ENCODE measurements around the gene PKD2L1. TPM values are rescaled to one million over a fixed set of nuclear protein-coding genes. Genes with fewer than 3 reads are reported as not detected.

PKD2L1 gene
- total RNA-seq, 1 donor, result not detected

DNA sequence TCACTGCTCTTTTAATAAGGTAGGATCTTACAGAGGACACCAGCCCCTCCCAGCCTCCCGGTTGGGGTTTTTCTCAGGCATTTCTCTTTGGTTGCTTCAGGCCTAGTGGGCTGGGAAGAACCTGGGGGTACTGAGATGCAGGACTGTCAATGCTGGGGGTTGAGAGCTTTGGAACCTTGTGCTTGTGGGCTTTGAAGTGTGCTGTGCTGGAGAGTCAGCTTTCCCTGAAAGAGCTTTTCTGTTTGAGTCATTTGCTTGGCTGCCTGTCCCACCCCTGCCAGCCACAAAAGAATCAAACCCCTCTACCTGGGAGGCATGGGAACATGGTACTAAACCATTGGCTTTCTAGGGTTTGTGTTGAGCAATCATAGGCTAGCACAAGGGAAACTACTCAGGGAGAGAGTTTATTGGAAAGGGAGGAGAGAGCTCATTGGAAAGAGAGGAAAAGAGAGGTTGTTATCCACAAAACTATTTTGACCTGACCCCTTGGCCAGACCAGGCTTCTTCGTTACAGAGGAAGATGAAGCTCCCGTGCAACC, 18.4 kb upstream of the PKD2L1 start:
- H3K79me2 ChIP-seq (ENCODE audit: insufficient read depth, low read length), result peaks cover 38% of the 10 kb centered on the region
- H4K20me1 ChIP-seq (ENCODE audit: insufficient read depth, low read length), result peaks cover 11% of the 10 kb centered on the region
- peaks cover 10% of the 10 kb centered on the region for H3K36me3 ChIP-seq (ENCODE audit: insufficient read depth, low read length)
- DNase-seq (ENCODE audit: insufficient read length, low spot score, missing footprints), result peak; percentile 76
- no peak overlapping the region for H3K27ac ChIP-seq (ENCODE audit: low read depth, low read length)
- TF ChIP-seq, protein P1, sequence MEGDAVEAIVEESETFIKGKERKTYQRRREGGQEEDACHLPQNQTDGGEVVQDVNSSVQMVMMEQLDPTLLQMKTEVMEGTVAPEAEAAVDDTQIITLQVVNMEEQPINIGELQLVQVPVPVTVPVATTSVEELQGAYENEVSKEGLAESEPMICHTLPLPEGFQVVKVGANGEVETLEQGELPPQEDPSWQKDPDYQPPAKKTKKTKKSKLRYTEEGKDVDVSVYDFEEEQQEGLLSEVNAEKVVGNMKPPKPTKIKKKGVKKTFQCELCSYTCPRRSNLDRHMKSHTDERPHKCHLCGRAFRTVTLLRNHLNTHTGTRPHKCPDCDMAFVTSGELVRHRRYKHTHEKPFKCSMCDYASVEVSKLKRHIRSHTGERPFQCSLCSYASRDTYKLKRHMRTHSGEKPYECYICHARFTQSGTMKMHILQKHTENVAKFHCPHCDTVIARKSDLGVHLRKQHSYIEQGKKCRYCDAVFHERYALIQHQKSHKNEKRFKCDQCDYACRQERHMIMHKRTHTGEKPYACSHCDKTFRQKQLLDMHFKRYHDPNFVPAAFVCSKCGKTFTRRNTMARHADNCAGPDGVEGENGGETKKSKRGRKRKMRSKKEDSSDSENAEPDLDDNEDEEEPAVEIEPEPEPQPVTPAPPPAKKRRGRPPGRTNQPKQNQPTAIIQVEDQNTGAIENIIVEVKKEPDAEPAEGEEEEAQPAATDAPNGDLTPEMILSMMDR (IDR thresholded peaks at IDR 0.05; ENCODE audit: extremely low read depth, low read depth, low read length), result no peak
- peaks cover 11% of the 10 kb centered on the region for H3K4me1 ChIP-seq (ENCODE audit: insufficient read depth, low read length)
- H3K27me3 ChIP-seq (ENCODE audit: insufficient read depth, low read length), result no peaks in the 10 kb centered on the region
- H3K9me3 ChIP-seq (ENCODE audit: low read depth, low read length), result no peaks in the 10 kb centered on the region
- H3K4me3 ChIP-seq (ENCODE audit: insufficient read depth, low read length), result peak overlapping the region; percentile 84
- H3K4me2 ChIP-seq (ENCODE audit: insufficient read depth, low read length), result peak overlapping the region; percentile 93
- H2AFZ ChIP-seq (ENCODE audit: low read length), result no peak overlapping the region

DNA sequence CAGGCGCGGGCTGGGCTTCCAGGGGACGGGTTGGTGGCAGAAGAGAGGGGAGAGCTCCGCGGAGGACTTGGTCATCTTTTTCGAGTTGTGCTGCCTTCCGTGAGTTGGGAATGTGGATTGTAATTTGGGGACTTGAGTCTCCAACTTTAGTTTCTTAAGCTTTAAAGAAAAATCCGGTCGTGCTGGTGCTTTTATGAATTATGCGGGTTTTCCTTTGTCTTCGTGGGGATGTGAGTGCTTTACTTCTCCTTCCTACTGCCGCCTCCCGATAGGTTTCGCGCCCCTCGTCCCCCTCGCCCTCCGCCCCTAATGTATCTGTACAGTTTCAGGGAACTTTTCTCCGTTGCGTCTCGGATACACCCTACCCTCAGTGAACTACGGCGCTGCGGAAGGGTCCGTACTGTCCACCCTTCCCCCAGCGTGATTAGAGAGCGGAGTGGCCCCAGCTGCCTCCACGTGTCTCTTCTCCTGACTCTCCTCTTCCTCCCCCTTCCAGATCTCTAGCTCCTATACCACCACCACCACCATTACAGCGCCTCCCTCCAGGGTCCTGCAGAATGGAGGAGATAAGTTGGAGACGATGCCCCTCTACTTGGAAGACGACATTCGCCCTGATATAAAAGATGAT, 17.7 kb upstream of the PKD2L1 start:
- H4K20me1 ChIP-seq (ENCODE audit: insufficient read depth, low read length), result peaks cover 11% of the 10 kb centered on the region
- peaks cover 38% of the 10 kb centered on the region for H3K79me2 ChIP-seq (ENCODE audit: insufficient read depth, low read length)

DNA sequence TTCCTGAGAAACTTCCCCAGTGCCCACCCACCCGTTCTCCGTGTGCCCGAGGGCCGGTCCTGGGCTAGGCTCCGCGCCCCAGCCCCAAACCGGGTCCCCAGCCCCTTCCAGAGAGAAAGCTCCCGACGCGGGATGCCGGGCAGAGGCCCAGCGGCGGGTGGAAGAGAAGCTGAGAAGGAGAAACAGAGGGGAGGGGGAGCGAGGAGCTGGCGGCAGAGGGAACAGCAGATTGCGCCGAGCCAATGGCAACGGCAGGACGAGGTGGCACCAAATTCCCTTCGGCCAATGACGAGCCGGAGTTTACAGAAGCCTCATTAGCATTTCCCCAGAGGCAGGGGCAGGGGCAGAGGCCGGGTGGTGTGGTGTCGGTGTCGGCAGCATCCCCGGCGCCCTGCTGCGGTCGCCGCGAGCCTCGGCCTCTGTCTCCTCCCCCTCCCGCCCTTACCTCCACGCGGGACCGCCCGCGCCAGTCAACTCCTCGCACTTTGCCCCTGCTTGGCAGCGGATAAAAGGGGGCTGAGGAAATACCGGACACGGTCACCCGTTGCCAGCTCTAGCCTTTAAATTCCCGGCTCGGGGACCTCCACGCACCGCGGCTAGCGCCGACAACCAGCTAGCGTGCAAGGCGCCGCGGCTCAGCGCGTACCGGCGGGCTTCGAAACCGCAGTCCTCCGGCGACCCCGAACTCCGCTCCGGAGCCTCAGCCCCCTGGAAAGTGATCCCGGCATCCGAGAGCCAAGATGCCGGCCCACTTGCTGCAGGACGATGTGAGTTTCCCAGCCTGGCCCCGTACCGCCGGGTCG, 16.9 kb upstream of the PKD2L1 start, which contains the start of gene SCD:
SCD (plus strand) TSS at position 469 of the 803 bp plus-strand sequence; CDS start at position 741, 272 bp downstream.
- H3K27me3 ChIP-seq (ENCODE audit: insufficient read depth, low read length), result no peaks in the 10 kb centered on the region
- DNase-seq (ENCODE audit: insufficient read length, low spot score, missing footprints), result peak; percentile 96
- H3K4me3 ChIP-seq (ENCODE audit: insufficient read depth, low read length), result peak within 1 kb of the TSS; percentile 84
- peak within 1 kb of the TSS; percentile 93 for H3K4me2 ChIP-seq (ENCODE audit: insufficient read depth, low read length)
- H3K36me3 ChIP-seq (ENCODE audit: insufficient read depth, low read length), result peaks cover 7% of the 10 kb centered on the region
- H3K27ac ChIP-seq (ENCODE audit: low read depth, low read length), result no peak within 1 kb of the TSS
- H3K9me3 ChIP-seq (ENCODE audit: low read depth, low read length), result no peaks in the 10 kb centered on the region
- H3K79me2 ChIP-seq (ENCODE audit: insufficient read depth, low read length), result peaks cover 38% of the 10 kb centered on the region
- peaks cover 11% of the 10 kb centered on the region for H3K4me1 ChIP-seq (ENCODE audit: insufficient read depth, low read length)
- H4K20me1 ChIP-seq (ENCODE audit: insufficient read depth, low read length), result peaks cover 11% of the 10 kb centered on the region
- TF ChIP-seq, protein P1 (IDR thresholded peaks at IDR 0.05; ENCODE audit: extremely low read depth, low read depth, low read length), result no peak
- H2AFZ ChIP-seq (ENCODE audit: low read length), result peak within 1 kb of the TSS; percentile 81

More for the DNA sequence above, 17.7 kb upstream of the PKD2L1 start:
- H3K27ac ChIP-seq (ENCODE audit: low read depth, low read length), result no peak overlapping the region
- H3K4me3 ChIP-seq (ENCODE audit: insufficient read depth, low read length), result peak overlapping the region; percentile 84
- H3K27me3 ChIP-seq (ENCODE audit: insufficient read depth, low read length), result no peaks in the 10 kb centered on the region
- peaks cover 7% of the 10 kb centered on the region for H3K36me3 ChIP-seq (ENCODE audit: insufficient read depth, low read length)
- H3K4me2 ChIP-seq (ENCODE audit: insufficient read depth, low read length), result peak overlapping the region; percentile 93
- TF ChIP-seq, protein P1 (IDR thresholded peaks at IDR 0.05; ENCODE audit: extremely low read depth, low read depth, low read length), result no peak
- H3K9me3 ChIP-seq (ENCODE audit: low read depth, low read length), result no peaks in the 10 kb centered on the region
- peak overlapping the region; percentile 81 for H2AFZ ChIP-seq (ENCODE audit: low read length)
- DNase-seq (ENCODE audit: insufficient read length, low spot score, missing footprints), result peak; percentile 73
- peaks cover 11% of the 10 kb centered on the region for H3K4me1 ChIP-seq (ENCODE audit: insufficient read depth, low read length)

Data from osteoblast (primary cell).